Neural cell (in vitro differentiated cells): ENCODE results near the gene CBFA2T2. TPM values are rescaled to one million over a fixed set of nuclear protein-coding genes. Genes with fewer than 3 reads are reported as not detected.
"Not testable (repeated sequence)": the region's sequence is repeated elsewhere in the genome, so short reads cannot be mapped to it uniquely, and the experiment has no call there.

Source experiments
- H2AFZ ChIP-seq: fragments of 200-600, 300-800 bp; sonication (generic), shearing (Covaris generic); 2 replicates; pipeline ENCODE4 v1.6.0; 2014; ENCODE audit warnings: low read depth, mild to moderate bottlenecking, antibody characterized with exemption, low read length, moderate library complexity
- H3F3A ChIP-seq: fragments of 200-600 bp; shearing (Covaris generic); 2 replicates; pipeline ENCODE4 v1.6.1; 2016; ENCODE audit warnings: mild to moderate bottlenecking, moderate library complexity, mixed read lengths, antibody characterized with exemption, low read length; ENCODE audit not compliant: insufficient read depth, poor library complexity, severe bottlenecking
- H3K27ac ChIP-seq: fragments of 200-600, 300-800 bp; sonication (generic), shearing (Covaris generic); 2 replicates; pipeline ENCODE4 v1.5.1; 2014; ENCODE audit warnings: mild to moderate bottlenecking, low read length, moderate library complexity
- H3K27me3 ChIP-seq: fragments of 300-800, 200-600 bp; sonication (generic), shearing (Covaris generic); 2 replicates; pipeline ENCODE4 v1.6.0; 2014; ENCODE audit warnings: mild to moderate bottlenecking, low read depth, low read length, moderate library complexity; ENCODE audit not compliant: insufficient read depth
- H3K36me3 ChIP-seq: fragments of 300-800, 200-600 bp; sonication (generic), shearing (Covaris generic); 2 replicates; pipeline ENCODE4 v1.5.1; 2014; ENCODE audit warnings: mild to moderate bottlenecking, antibody characterized with exemption, low read length, moderate library complexity; ENCODE audit not compliant: insufficient read depth
- H3K4me2 ChIP-seq: fragments of 300-800, 200-600 bp; sonication (generic), shearing (Covaris generic); 2 replicates; pipeline ENCODE4 v1.6.0; 2014; ENCODE audit warnings: mild to moderate bottlenecking, low read length
- H3K4me3 ChIP-seq: fragments of 300-800, 200-600 bp; sonication (generic), shearing (Covaris generic); 2 replicates; pipeline ENCODE4 v1.5.1; 2014; ENCODE audit warnings: mild to moderate bottlenecking, low read length, moderate library complexity
- H3K79me2 ChIP-seq: fragments of 200-600 bp; shearing (Covaris generic); replicated peaks from 2 replicates; pipeline ENCODE4 v1.6.0; 2014; ENCODE audit warnings: mild to moderate bottlenecking, low read length, moderate library complexity; ENCODE audit not compliant: insufficient read depth
- H3K9ac ChIP-seq: fragments of 300-800, 200-600 bp; sonication (generic), shearing (Covaris generic); 2 replicates; pipeline ENCODE4 v1.6.1; 2016; ENCODE audit warnings: mild to moderate bottlenecking, low read length, mixed read lengths
- H3K9me2 ChIP-seq: fragments of 200-600 bp; shearing (Covaris generic); 2 replicates; pipeline ENCODE4 v1.6.1; 2016; ENCODE audit warnings: mild to moderate bottlenecking, low read length, mixed read lengths; ENCODE audit not compliant: insufficient read depth
- H3K9me3 ChIP-seq: fragments of 200-600, 300-800 bp; sonication (generic), shearing (Covaris generic); 2 replicates; pipeline ENCODE4 v1.6.1; 2016; ENCODE audit warnings: mild to moderate bottlenecking, mixed run types, low read length, moderate library complexity, mixed read lengths
- H4K20me1 ChIP-seq: fragments of 200-600 bp; shearing (Covaris generic); 2 replicates; pipeline ENCODE4 v1.6.1; 2016; ENCODE audit warnings: mild to moderate bottlenecking, mixed run types; ENCODE audit not compliant: insufficient read depth
- EP300 ChIP-seq: fragments of 450-650 bp; conservative IDR thresholded peaks from 2 replicates; pipeline ENCODE4 v1.6.1; 2014; ENCODE audit warnings: antibody characterized with exemption, mild to moderate bottlenecking, moderate library complexity; ENCODE audit not compliant: poor library complexity, severe bottlenecking
- EZH2 ChIP-seq: fragments of 200-600, 300-800 bp; shearing (Covaris generic), sonication (generic); IDR thresholded peaks from 2 replicates; pipeline ENCODE4 v1.6.1; 2014; ENCODE audit warnings: antibody characterized with exemption, low read length, borderline replicate concordance, mild to moderate bottlenecking; ENCODE audit not compliant: insufficient read depth, poor library complexity, severe bottlenecking
- MXI1 ChIP-seq: fragments of 450-650 bp; conservative IDR thresholded peaks from 2 replicates; pipeline ENCODE4 v1.6.1; 2014; ENCODE audit warnings: antibody characterized with exemption, mild to moderate bottlenecking; ENCODE audit not compliant: poor library complexity, severe bottlenecking
- POLR2AphosphoS5 ChIP-seq: IDR thresholded peaks from 2 replicates; pipeline ENCODE4 v1.6.1; 2012
- RAD21 ChIP-seq: fragments of 450-650 bp; conservative IDR thresholded peaks from 2 replicates; pipeline ENCODE4 v1.6.1; 2014; ENCODE audit warnings: antibody characterized with exemption, mild to moderate bottlenecking, moderate library complexity
- SMC3 ChIP-seq: fragments of 450-650 bp; conservative IDR thresholded peaks from 2 replicates; pipeline ENCODE4 v1.6.1; 2014; ENCODE audit warnings: antibody characterized with exemption, mild to moderate bottlenecking, moderate library complexity; ENCODE audit not compliant: poor library complexity
- TAF1 ChIP-seq: IDR thresholded peaks from 2 replicates; pipeline ENCODE4 v1.6.1; 2012; ENCODE audit warnings: low read depth
- polyA plus RNA-seq: library from polyadenylated mRNA; depleted of rRNA; stranded (reverse); fragments of >200 nt; gene quantifications from 2 replicates; pipeline ENCODE4 v1.2.3, GENCODE V29; 2014
- TF ChIP-seq, protein P1 (sequence below): IDR thresholded peaks from 2 replicates; pipeline ENCODE4 v1.6.1; 2012; ENCODE audit warnings: borderline replicate concordance
- TF ChIP-seq, protein P2 (sequence below): fragments of 450-650 bp; IDR thresholded peaks from 2 replicates; pipeline ENCODE4 v1.5.1; 2014; ENCODE audit warnings: antibody characterized with exemption, mild to moderate bottlenecking, moderate library complexity; ENCODE audit not compliant: poor library complexity, severe bottlenecking

Gene CBFA2T2
- polyA plus RNA-seq, 1 donor from 2014 or later = 15.9 TPM

DNA sequence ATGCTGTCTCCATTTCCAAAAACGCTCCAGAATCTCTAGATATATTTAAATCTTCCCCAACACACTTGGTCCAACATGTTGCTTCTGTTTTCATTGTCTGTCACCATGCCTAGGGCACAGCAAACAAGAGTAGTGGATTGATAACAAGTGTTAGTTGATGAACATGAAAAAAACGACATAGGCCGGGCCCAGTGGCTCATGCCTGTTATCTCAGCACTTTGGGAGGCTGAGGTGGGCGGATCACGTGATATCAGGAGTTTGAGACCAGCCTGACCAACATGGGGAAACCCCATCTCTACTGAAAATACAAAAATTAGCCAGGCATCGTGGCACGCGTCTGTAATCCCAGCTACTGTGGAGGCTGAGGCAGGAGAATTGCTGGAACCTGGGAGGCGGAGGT lies 102.0 kb downstream of the CBFA2T2 start:
- H3K9me2 ChIP-seq, H3K9me3 ChIP-seq, H3K27ac ChIP-seq, H3K4me2 ChIP-seq, H3F3A ChIP-seq, H3K9ac ChIP-seq, H4K20me1 ChIP-seq, H2AFZ ChIP-seq, H3K36me3 ChIP-seq, H3K79me2 ChIP-seq, H3K4me3 ChIP-seq, H3K27me3 ChIP-seq: not testable (repeated sequence)

DNA sequence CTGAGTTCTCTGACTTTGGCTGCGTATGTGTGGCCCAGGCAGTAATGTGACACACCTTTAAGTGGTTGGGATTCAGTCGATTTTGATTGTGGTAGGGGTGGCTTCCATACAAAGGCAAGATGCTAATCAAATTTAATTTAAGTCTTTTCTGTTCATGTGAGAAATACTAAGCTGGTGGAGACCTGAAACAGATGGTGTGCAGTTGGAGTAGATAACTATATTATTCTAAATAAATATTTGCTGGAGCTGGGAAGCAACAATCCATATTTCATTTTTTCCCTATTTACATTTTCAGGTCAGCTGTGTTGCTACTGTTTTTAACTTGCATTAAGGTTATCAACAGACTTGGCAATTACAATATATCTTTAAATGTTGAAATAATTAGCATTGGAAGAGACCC lies 104.8 kb downstream of the CBFA2T2 start:
- Histone ChIP-seq H3K27me3 (no peaks in the 10 kb centered on the region), H3K9me3 (no peaks in the 10 kb centered on the region), H2AFZ (no peak overlapping the region), H3K4me3 (no peak overlapping the region), H3K4me2 (no peak overlapping the region), H3K79me2 (no peaks in the 10 kb centered on the region), H3F3A (no peaks in the 10 kb centered on the region), H3K9ac (no peak overlapping the region), H3K36me3 (peaks cover 5% of the 10 kb centered on the region), H3K27ac (no peak overlapping the region), H4K20me1 (no peaks in the 10 kb centered on the region), H3K9me2 (no peaks in the 10 kb centered on the region)
- TF ChIP-seq, protein P1, sequence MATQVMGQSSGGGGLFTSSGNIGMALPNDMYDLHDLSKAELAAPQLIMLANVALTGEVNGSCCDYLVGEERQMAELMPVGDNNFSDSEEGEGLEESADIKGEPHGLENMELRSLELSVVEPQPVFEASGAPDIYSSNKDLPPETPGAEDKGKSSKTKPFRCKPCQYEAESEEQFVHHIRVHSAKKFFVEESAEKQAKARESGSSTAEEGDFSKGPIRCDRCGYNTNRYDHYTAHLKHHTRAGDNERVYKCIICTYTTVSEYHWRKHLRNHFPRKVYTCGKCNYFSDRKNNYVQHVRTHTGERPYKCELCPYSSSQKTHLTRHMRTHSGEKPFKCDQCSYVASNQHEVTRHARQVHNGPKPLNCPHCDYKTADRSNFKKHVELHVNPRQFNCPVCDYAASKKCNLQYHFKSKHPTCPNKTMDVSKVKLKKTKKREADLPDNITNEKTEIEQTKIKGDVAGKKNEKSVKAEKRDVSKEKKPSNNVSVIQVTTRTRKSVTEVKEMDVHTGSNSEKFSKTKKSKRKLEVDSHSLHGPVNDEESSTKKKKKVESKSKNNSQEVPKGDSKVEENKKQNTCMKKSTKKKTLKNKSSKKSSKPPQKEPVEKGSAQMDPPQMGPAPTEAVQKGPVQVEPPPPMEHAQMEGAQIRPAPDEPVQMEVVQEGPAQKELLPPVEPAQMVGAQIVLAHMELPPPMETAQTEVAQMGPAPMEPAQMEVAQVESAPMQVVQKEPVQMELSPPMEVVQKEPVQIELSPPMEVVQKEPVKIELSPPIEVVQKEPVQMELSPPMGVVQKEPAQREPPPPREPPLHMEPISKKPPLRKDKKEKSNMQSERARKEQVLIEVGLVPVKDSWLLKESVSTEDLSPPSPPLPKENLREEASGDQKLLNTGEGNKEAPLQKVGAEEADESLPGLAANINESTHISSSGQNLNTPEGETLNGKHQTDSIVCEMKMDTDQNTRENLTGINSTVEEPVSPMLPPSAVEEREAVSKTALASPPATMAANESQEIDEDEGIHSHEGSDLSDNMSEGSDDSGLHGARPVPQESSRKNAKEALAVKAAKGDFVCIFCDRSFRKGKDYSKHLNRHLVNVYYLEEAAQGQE = no peak

DNA sequence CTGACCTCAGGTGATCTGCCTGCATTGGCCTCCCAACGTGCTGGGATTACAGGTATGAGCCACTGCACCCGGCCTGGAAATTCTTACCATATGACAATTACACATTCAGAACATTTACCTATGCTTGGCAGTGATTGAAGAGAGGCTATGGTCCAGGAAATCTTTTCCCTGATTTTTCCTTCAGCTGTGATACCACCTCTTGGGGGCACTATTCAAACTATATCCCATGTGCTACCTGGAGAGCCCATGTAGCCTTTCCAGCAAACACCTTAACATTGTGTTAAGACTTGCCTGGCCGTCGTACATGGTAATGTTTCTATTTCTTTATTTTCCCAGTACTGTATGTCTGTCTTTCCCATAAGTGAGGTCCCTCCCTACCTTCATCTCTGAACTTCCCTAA lies 110.5 kb downstream of the CBFA2T2 start:
- TF ChIP-seq EP300 = no peak
- TF ChIP-seq EZH2 = no peak
- TF ChIP-seq SMC3 = no peak
- no peak for TF ChIP-seq MXI1
- no peak for TF ChIP-seq RAD21
- no peak for TF ChIP-seq TAF1
- TF ChIP-seq POLR2AphosphoS5 = no peak
- TF ChIP-seq, protein P2, sequence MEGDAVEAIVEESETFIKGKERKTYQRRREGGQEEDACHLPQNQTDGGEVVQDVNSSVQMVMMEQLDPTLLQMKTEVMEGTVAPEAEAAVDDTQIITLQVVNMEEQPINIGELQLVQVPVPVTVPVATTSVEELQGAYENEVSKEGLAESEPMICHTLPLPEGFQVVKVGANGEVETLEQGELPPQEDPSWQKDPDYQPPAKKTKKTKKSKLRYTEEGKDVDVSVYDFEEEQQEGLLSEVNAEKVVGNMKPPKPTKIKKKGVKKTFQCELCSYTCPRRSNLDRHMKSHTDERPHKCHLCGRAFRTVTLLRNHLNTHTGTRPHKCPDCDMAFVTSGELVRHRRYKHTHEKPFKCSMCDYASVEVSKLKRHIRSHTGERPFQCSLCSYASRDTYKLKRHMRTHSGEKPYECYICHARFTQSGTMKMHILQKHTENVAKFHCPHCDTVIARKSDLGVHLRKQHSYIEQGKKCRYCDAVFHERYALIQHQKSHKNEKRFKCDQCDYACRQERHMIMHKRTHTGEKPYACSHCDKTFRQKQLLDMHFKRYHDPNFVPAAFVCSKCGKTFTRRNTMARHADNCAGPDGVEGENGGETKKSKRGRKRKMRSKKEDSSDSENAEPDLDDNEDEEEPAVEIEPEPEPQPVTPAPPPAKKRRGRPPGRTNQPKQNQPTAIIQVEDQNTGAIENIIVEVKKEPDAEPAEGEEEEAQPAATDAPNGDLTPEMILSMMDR = no peak
- TF ChIP-seq, protein P1 = no peak
- H3K4me3 ChIP-seq = no peak overlapping the region
- no peak overlapping the region for H3K27ac ChIP-seq
- H3K79me2 ChIP-seq = no peaks in the 10 kb centered on the region
- no peak overlapping the region for H3K9ac ChIP-seq
- H3K4me2 ChIP-seq = no peak overlapping the region
- no peaks in the 10 kb centered on the region for H3K9me3 ChIP-seq
- H4K20me1 ChIP-seq = no peaks in the 10 kb centered on the region
- H3K36me3 ChIP-seq = peaks cover 5% of the 10 kb centered on the region
- no peak overlapping the region for H2AFZ ChIP-seq
- H3K9me2 ChIP-seq = no peaks in the 10 kb centered on the region
- no peaks in the 10 kb centered on the region for H3K27me3 ChIP-seq
- no peaks in the 10 kb centered on the region for H3F3A ChIP-seq
